Measurements from ENCODE around the gene PDZK1IP1.

DNA sequence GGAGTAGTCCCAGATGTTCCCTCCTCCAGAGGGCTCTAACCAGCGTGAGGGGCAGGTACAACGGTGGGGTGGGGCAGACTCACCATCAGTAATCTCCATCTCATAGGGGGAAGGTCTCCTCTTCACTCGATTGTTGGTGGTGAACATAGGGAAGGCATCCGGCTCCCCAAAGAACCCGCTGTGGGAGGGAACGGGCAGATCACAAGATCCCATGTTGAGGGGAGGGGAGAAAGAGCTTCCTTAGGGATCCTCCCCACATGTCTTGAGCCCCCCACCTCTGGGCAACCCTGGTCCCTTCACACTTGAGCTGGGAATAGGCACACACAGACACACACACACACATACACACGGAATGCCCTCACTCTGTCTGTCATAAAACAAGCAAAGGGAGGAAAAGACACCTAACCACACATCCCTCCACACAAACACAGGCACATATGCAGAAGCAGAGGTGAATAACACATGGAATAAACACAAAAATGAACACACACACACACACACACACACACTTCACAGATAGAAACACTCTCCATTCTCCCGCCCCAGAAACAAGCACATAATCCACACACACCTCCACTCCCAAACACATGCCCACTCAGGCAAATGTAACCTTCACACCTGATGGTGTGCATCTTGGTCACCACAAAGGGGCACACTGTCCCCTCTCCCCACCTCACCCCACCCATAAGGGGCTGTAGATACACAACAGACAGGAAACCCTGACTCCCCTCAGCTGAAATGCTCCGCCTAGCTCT, 34.3 kb upstream of the PDZK1IP1 start:
- TF ChIP-seq POLR2A (IDR thresholded peaks at IDR 0.05), result no peak
- TF ChIP-seq, protein P1, sequence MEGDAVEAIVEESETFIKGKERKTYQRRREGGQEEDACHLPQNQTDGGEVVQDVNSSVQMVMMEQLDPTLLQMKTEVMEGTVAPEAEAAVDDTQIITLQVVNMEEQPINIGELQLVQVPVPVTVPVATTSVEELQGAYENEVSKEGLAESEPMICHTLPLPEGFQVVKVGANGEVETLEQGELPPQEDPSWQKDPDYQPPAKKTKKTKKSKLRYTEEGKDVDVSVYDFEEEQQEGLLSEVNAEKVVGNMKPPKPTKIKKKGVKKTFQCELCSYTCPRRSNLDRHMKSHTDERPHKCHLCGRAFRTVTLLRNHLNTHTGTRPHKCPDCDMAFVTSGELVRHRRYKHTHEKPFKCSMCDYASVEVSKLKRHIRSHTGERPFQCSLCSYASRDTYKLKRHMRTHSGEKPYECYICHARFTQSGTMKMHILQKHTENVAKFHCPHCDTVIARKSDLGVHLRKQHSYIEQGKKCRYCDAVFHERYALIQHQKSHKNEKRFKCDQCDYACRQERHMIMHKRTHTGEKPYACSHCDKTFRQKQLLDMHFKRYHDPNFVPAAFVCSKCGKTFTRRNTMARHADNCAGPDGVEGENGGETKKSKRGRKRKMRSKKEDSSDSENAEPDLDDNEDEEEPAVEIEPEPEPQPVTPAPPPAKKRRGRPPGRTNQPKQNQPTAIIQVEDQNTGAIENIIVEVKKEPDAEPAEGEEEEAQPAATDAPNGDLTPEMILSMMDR (IDR thresholded peaks at IDR 0.05), result no peak

Measured in adrenal gland (tissue), 5 donors.